ENCODE measurements around the gene PRKRA. TPM values are rescaled to one million over a fixed set of nuclear protein-coding genes. Genes with fewer than 3 reads are reported as not detected.

The PRKRA gene
- total and polyA plus RNA-seq, 7 donors: 25.1 to 86.1 (median 62.6) TPM

DNA sequence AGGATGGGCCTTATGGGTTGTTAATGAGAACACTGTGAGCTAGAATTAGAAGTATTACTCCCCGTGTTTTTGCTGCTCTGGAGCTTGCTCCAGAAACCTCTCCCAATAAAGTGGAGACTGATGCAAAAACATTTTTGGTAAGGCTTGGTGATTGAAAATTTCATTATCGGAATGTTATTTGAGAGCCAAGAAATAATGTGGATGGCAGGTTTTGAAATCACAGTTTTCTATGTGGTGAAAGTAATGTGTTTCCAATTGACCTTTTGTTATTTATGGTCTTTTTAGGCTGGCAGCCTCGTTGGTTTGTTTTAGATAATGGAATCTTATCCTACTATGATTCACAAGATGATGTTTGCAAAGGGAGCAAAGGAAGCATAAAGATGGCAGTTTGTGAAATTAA lies 34.4 kb upstream of the PRKRA start:
- intact Hi-C loops (cut with DNase I): no loop called here
- Histone ChIP-seq H3K36me3 (peaks cover 0 to 15% (median 0%) of the 10 kb centered on the region in 4 donors), H3K4me1 (peaks cover 0 to 44% (median 39%) of the 10 kb centered on the region in 4 donors), H3K9me3 (no peaks in the 10 kb centered on the region), H3K27me3 (no peaks in the 10 kb centered on the region), H3K27ac (no peak overlapping the region), H3K4me3 (no peak overlapping the region)
- DNase-seq: no peak
- 69 to 85% methylated on average over 3 of the region's 3 CpGs for WGBS, 2 donors
- TF ChIP-seq POLR2AphosphoS5 (IDR thresholded peaks at IDR 0.05) (no peak), POLR2A (IDR thresholded peaks at IDR 0.05) (no peak), EP300 (IDR thresholded peaks at IDR 0.05) (no peak)
- TF ChIP-seq, protein P1, sequence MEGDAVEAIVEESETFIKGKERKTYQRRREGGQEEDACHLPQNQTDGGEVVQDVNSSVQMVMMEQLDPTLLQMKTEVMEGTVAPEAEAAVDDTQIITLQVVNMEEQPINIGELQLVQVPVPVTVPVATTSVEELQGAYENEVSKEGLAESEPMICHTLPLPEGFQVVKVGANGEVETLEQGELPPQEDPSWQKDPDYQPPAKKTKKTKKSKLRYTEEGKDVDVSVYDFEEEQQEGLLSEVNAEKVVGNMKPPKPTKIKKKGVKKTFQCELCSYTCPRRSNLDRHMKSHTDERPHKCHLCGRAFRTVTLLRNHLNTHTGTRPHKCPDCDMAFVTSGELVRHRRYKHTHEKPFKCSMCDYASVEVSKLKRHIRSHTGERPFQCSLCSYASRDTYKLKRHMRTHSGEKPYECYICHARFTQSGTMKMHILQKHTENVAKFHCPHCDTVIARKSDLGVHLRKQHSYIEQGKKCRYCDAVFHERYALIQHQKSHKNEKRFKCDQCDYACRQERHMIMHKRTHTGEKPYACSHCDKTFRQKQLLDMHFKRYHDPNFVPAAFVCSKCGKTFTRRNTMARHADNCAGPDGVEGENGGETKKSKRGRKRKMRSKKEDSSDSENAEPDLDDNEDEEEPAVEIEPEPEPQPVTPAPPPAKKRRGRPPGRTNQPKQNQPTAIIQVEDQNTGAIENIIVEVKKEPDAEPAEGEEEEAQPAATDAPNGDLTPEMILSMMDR (IDR thresholded peaks at IDR 0.05): no peak

DNA sequence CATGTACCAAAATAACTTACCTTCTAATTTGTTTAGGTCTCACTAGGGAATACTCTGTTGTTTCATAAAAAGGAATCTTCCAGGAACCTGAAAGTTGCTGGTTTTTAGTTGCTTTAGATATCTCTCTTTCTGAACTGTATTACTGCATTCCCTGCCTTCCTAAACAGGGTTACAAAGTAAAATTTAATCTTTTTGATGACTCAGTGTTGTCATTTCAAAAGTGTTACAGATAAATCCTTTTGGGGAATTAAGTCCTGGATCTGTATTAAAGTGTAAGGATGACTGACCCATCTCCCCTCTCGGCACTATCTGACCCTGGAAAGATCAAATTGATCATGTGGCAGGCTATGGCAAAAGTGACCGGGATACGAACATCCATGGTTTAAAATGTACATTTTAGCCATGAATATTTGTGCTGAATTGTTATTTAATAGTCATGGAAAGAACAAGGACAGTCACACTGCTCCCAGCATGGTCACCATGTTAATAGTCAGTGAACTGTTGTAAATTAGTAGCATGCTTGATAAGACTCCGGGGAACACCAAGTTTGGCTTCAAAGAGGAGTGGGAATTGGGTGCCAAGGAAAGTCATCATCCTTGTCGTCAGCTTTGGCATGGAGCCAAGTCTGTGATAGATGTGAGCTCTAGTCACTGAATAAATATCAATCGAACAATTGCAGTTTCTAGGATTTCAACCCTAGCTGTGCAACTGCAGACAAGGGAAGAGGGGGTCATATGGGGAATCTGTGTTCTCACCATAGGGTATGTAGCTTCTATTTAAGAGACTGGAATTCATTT lies 33.5 kb upstream of the PRKRA start:
- no peaks in the 10 kb centered on the region for H3K27me3 ChIP-seq
- peaks cover 0 to 6% (median 0%) of the 10 kb centered on the region in 4 donors for H3K36me3 ChIP-seq
- H3K4me1 ChIP-seq: peaks cover 0 to 50% (median 44%) of the 10 kb centered on the region in 4 donors
- intact Hi-C loops (cut with DNase I): no loop called here
- peak; percentile 61 for DNase-seq
- WGBS, 2 donors: 51 to 77% methylated on average over 6 of the region's 6 CpGs
- no peak overlapping the region for H3K27ac ChIP-seq
- TF ChIP-seq POLR2AphosphoS5 (IDR thresholded peaks at IDR 0.05): no peak
- no peak for TF ChIP-seq POLR2A (IDR thresholded peaks at IDR 0.05)
- no peak for TF ChIP-seq EP300 (IDR thresholded peaks at IDR 0.05)
- TF ChIP-seq, protein P1 (IDR thresholded peaks at IDR 0.05): no peak
- H3K4me3 ChIP-seq: no peak overlapping the region
- H3K9me3 ChIP-seq: no peaks in the 10 kb centered on the region

DNA sequence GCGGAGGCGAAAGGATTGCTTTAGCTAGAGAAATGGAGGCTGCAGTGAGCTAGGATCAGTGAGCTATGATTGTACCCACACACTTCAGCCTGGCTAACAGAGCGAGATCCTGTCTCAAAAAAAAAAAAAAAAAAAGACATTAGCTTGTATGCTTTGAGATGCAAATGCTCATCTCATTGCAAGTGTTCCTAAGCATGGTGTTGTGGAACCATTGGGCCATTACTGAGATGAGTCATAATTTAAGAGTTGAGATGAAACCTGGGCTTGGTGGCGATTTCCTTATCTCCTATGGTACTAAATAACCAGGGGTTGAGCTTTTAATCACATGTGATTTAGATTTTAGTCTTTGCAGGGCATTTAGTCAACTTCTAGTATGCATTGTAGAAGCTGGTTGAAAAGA lies 31.5 kb upstream of the PRKRA start:
- peaks cover 0 to 56% (median 53%) of the 10 kb centered on the region in 4 donors for H3K4me1 ChIP-seq

DNA sequence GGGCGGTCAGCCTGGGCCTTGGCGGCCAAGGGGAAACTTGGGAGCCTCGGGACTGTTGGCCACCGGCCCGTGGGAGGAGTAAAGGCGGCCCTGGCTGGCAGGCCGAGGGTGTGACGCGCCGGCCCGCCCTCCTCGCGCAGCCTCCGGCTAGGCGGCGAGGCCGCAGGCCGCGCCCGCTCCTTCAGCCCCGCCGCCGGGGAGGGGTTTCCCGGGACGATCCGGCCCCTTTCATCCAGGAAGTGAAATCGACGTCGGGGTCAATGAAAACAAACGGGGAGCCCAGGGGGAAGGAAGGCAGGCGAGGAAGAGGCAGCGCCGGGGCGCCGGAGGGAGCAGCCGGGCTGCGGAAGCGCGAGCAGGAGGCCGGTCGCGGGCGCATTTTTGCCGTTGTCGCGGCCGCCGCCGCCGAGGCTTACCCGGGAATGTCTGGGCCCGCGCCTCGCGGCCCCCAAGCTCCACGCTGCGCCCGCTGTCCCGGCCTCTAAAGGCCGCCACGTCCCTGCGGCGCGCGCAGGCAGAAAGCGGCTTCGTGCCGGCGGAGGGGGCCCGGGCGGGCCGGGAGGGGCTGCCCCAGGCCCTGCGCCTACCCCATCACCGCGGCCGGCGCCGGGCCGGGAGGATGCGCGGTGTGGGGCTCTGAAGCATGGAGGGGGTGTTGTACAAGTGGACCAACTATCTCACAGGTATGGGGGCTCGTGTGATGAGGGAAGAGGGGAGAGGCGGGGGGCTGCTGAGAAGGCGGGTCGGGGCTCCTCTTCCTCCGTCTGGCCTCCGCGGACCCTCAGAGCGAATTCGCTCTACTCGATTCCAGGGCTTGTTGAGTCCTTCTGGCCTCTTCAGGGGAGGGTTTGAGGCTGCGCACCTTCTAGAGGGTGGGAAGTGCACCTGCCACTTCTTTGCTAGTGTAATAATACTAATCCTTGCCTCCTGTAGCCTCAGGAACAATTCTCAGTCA lies 29.5 kb upstream of the PRKRA start, which contains the start of gene PLEKHA3:
TSS of gene PLEKHA3 (plus strand) at position 231 of the 955 bp plus-strand sequence. CDS start at position 644, 413 bp downstream.
- peak in 1 of 4 donors; percentile 21 for TF ChIP-seq EP300 (IDR thresholded peaks at IDR 0.05)
- TF ChIP-seq POLR2A (IDR thresholded peaks at IDR 0.05): peak; percentile 22 to 74
- peak; percentile 63 to 91 (median 85) for TF ChIP-seq POLR2AphosphoS5 (IDR thresholded peaks at IDR 0.05)
- TF ChIP-seq, protein P1 (IDR thresholded peaks at IDR 0.05): no peak
- H3K4me1 ChIP-seq: peaks cover 0 to 62% (median 56%) of the 10 kb centered on the region in 4 donors
- H3K27me3 ChIP-seq: no peaks in the 10 kb centered on the region
- H3K27ac ChIP-seq: peak within 1 kb of the TSS; percentile 88 to 95 (median 92)
- H3K36me3 ChIP-seq: no peaks in the 10 kb centered on the region
- no peaks in the 10 kb centered on the region for H3K9me3 ChIP-seq
- H3K4me3 ChIP-seq: peak within 1 kb of the TSS; percentile 72 to 97 (median 91)
- WGBS, 2 donors: 0 to 1% methylated on average over 92 of the region's 92 CpGs
- intact Hi-C loops (cut with DNase I): loop anchor here (2.0 kb wide), 1 partner anchor 42 kb away; no protein-coding TSS in a partner anchor
- DNase-seq: peak; percentile 99

More for the DNA sequence above, 31.5 kb upstream of the PRKRA start:
- H3K36me3 ChIP-seq: no peaks in the 10 kb centered on the region
- no peak overlapping the region for H3K4me3 ChIP-seq
- no peaks in the 10 kb centered on the region for H3K9me3 ChIP-seq
- WGBS, 2 donors: 78 to 82% methylated on average over 4 of the region's 4 CpGs
- H3K27me3 ChIP-seq: no peaks in the 10 kb centered on the region
- DNase-seq: no peak
- no peak for TF ChIP-seq POLR2AphosphoS5 (IDR thresholded peaks at IDR 0.05)
- TF ChIP-seq, protein P1 (IDR thresholded peaks at IDR 0.05): no peak
- TF ChIP-seq POLR2A (IDR thresholded peaks at IDR 0.05): no peak
- no peak for TF ChIP-seq EP300 (IDR thresholded peaks at IDR 0.05)
- intact Hi-C loops (cut with DNase I): no loop called here
- no peak overlapping the region for H3K27ac ChIP-seq
